ENCODE data around the gene CFAP92.

- TF ChIP-seq POLR2A (IDR thresholded peaks at IDR 0.05) (no peak), CTCF (IDR thresholded peaks at IDR 0.05) (no peak)
These were observed 51.5 kb downstream of the CFAP92 start for GRCh38 chr3:128942161-128942952.

Measured in breast epithelium (tissue), 3 donors.